SH-SY5Y (cell line): Measurements from ENCODE around the gene REEP5.

ENCODE experiments used
- GATA2 ChIP-seq: IDR thresholded peaks from 2 replicates; pipeline ENCODE4 v1.6.1; 2011; ENCODE audit warnings: mild to moderate bottlenecking, low read depth, low read length
- GATA3 ChIP-seq: IDR thresholded peaks from 2 replicates; pipeline ENCODE4 v1.6.1; 2011; ENCODE audit warnings: low read depth, mild to moderate bottlenecking, low read length, moderate library complexity

- TF ChIP-seq GATA2 (no peak), GATA3 (no peak)
Measured at GRCh38 chr5:112956606-112957005, 34.6 kb upstream of the REEP5 start.
